ENCODE results near the gene TENM4.

- TF ChIP-seq ZNF281 (CRISPR knock-in tag; IDR thresholded peaks at IDR 0.05), result no peak
- TF ChIP-seq ZNF416 (CRISPR knock-in tag; IDR thresholded peaks at IDR 0.05), result no peak
- TF ChIP-seq CTCF (IDR thresholded peaks at IDR 0.05), result no peak
- TF ChIP-seq MXD4 (CRISPR knock-in tag; IDR thresholded peaks at IDR 0.05; ENCODE audit: borderline replicate concordance), result no peak
- TF ChIP-seq E2F4 (CRISPR knock-in tag; IDR thresholded peaks at IDR 0.05; ENCODE audit: borderline replicate concordance, low read depth), result no peak
- TF ChIP-seq SMAD3 (CRISPR knock-in tag; IDR thresholded peaks at IDR 0.05; ENCODE audit: borderline replicate concordance), result no peak
- no peak for TF ChIP-seq E2F1 (CRISPR knock-in tag; IDR thresholded peaks at IDR 0.05)
- no peak for TF ChIP-seq ATF2 (CRISPR knock-in tag; IDR thresholded peaks at IDR 0.05; ENCODE audit: borderline replicate concordance, low read depth)
- TF ChIP-seq NR2C2 (CRISPR knock-in tag; IDR thresholded peaks at IDR 0.05), result no peak
- no peak for TF ChIP-seq GRHL2 (CRISPR knock-in tag; IDR thresholded peaks at IDR 0.05; ENCODE audit: insufficient replicate concordance, severe bottlenecking)
- TF ChIP-seq PRDM15 (CRISPR knock-in tag; IDR thresholded peaks at IDR 0.05), result no peak
- no peak for TF ChIP-seq ZNF317 (CRISPR knock-in tag; IDR thresholded peaks at IDR 0.05; ENCODE audit: borderline replicate concordance, low read depth)
- no peak for TF ChIP-seq ATF3 (CRISPR knock-in tag; conservative IDR thresholded peaks at IDR 0.05)
These were observed 293.1 kb downstream of the TENM4 start for GRCh38 chr11:79147731-79148130.

Data from WTC11 (cell line).